Activated CD4-positive, alpha-beta T cell treated with anti-CD3 and anti-CD28 coated beads, Interleukin-2, amount 10 ng/mL, durations not matched to agents 24 days and 14 days (primary cell): ENCODE measurements around the gene RNF222. TPM values are rescaled to one million over a fixed set of nuclear protein-coding genes. Genes with fewer than 3 reads are reported as not detected.
A peak's percentile ranks its signal among the peaks of the same experiment; 100 is the strongest.
"Not testable (repeated sequence)": the region's sequence is repeated elsewhere in the genome, so short reads cannot be mapped to it uniquely, and the experiment has no call there.

Experiments used
- DNase-seq: peaks from one replicate; pipeline ENCODE4 v3.0.0; 2022
- H3K27ac Mint-ChIP-seq: one replicate; pipeline ENCODE4 v1.8.0; 2022; ENCODE audit warnings: mild to moderate bottlenecking, mixed read lengths
- H3K27me3 Mint-ChIP-seq: one replicate; pipeline ENCODE4 v1.8.0; 2022; ENCODE audit warnings: mixed read lengths
- H3K36me3 Mint-ChIP-seq: one replicate; pipeline ENCODE4 v1.8.0; 2022; ENCODE audit warnings: low read depth, mild to moderate bottlenecking, mixed read lengths
- H3K4me1 Mint-ChIP-seq: one replicate; pipeline ENCODE4 v1.8.0; 2021; ENCODE audit warnings: mixed read lengths
- H3K4me3 Mint-ChIP-seq: one replicate; pipeline ENCODE4 v1.8.0; 2022; ENCODE audit warnings: mild to moderate bottlenecking, moderate library complexity, mixed read lengths
- H3K9me3 Mint-ChIP-seq: one replicate; pipeline ENCODE4 v1.8.0; 2021; ENCODE audit warnings: mixed read lengths
- intact Hi-C: fragments of 100-400 bp; cut with micrococcal nuclease; formaldehyde crosslinking; loops from one replicate; pipeline ENCODE4 v1.15.1; 2023
- total RNA-seq: library from RNA; stranded (reverse); gene quantifications from 2 replicates; pipeline ENCODE4 v1.2.3, GENCODE V29; 2022

The RNF222 gene
- total RNA-seq, 1 donor from 2014 or later: not detected

GRCh38 chr17:8383143-8383822 is 14.3 kb downstream of the RNF222 start, which contains the start of gene RPL26:
RPL26 (minus strand) TSS chr17:8383193; CDS start chr17:8382310, 883 bp downstream.
- Mint-ChIP-seq H3K4me1 (peaks cover 40% of the 10 kb centered on the region), H3K27ac (peak within 1 kb of the TSS; percentile 95), H3K9me3 (no peaks in the 10 kb centered on the region), H3K27me3 (no peaks in the 10 kb centered on the region), H3K36me3 (peaks cover 47% of the 10 kb centered on the region), H3K4me3 (peak within 1 kb of the TSS; percentile 99)
- peak; percentile 98 for DNase-seq
- intact Hi-C loops: loop anchor here (1.0 to 10.0 kb wide), 6 partner anchors 52 to 512 kb away; partner anchors contain the start of genes CTC1, HES7, NDEL1 and PFAS

- Mint-ChIP-seq H3K36me3 (peaks cover 51% of the 10 kb centered on the region), H3K27ac (peak overlapping the region; percentile 95)
Measured at GRCh38 chr17:8382880-8383142, 14.8 kb downstream of the RNF222 start.

GRCh38 chr17:8382052-8382879 is 15.4 kb downstream of the RNF222 start:
- Mint-ChIP-seq H3K27ac (peak overlapping the region; percentile 95), H3K4me1 (peaks cover 47% of the 10 kb centered on the region), H3K9me3 (no peaks in the 10 kb centered on the region), H3K36me3 (peaks cover 55% of the 10 kb centered on the region), H3K27me3 (no peaks in the 10 kb centered on the region), H3K4me3 (peak overlapping the region; percentile 99)
- intact Hi-C loops: loop anchor here (2.0 to 10.0 kb wide), 3 partner anchors 133 to 513 kb away; partner anchors contain the start of genes CTC1, HES7 and PFAS
- no peak for DNase-seq

More at GRCh38 chr17:8382880-8383142, 14.8 kb downstream of the RNF222 start:
- H3K27me3 Mint-ChIP-seq: no peaks in the 10 kb centered on the region
- peaks cover 44% of the 10 kb centered on the region for H3K4me1 Mint-ChIP-seq
- H3K4me3 Mint-ChIP-seq: peak overlapping the region; percentile 99
- intact Hi-C loops: loop anchor here (1.0 to 10.0 kb wide), 6 partner anchors 52 to 512 kb away; partner anchors contain the start of genes CTC1, HES7, NDEL1 and PFAS
- DNase-seq: no peak
- H3K9me3 Mint-ChIP-seq: no peaks in the 10 kb centered on the region

- intact Hi-C loops: loop anchor here (10.0 kb wide), 2 partner anchors 255 to 515 kb away; partner anchors contain the start of gene HES7
- peak overlapping the region; percentile 99 for H3K4me3 Mint-ChIP-seq
Measured at GRCh38 chr17:8380049-8380448, 17.6 kb downstream of the RNF222 start.

GRCh38 chr17:8378117-8378516 is 19.5 kb downstream of the RNF222 start:
- Mint-ChIP-seq H3K4me3 (peak overlapping the region; percentile 30), H3K4me1 (peaks cover 43% of the 10 kb centered on the region), H3K36me3 (peaks cover 71% of the 10 kb centered on the region), H3K27ac (peak overlapping the region; percentile 69)
- intact Hi-C loops, DNase-seq, H3K27me3 Mint-ChIP-seq, H3K9me3 Mint-ChIP-seq: not testable (repeated sequence)

More at GRCh38 chr17:8380049-8380448, 17.6 kb downstream of the RNF222 start:
- Mint-ChIP-seq H3K4me1 (peaks cover 49% of the 10 kb centered on the region), H3K27ac (no peak overlapping the region), H3K9me3 (no peaks in the 10 kb centered on the region), H3K27me3 (no peaks in the 10 kb centered on the region), H3K36me3 (peaks cover 71% of the 10 kb centered on the region)
- DNase-seq: no peak

GRCh38 chr17:8377422-8377821 is 20.2 kb downstream of the RNF222 start:
- Mint-ChIP-seq H3K4me3 (peak overlapping the region; percentile 80), H3K27me3 (no peaks in the 10 kb centered on the region), H3K4me1 (peaks cover 41% of the 10 kb centered on the region), H3K9me3 (no peaks in the 10 kb centered on the region), H3K36me3 (peaks cover 65% of the 10 kb centered on the region), H3K27ac (peak overlapping the region; percentile 79)
- intact Hi-C loops: no loop called here
- DNase-seq: no peak

- no peaks in the 10 kb centered on the region for H3K27me3 Mint-ChIP-seq
- H3K9me3 Mint-ChIP-seq: no peaks in the 10 kb centered on the region
- H3K36me3 Mint-ChIP-seq: peaks cover 55% of the 10 kb centered on the region
- peak; percentile 97 for DNase-seq
- H3K4me3 Mint-ChIP-seq: peak within 1 kb of the TSS; percentile 80
- intact Hi-C loops: no loop called here
- H3K27ac Mint-ChIP-seq: peak within 1 kb of the TSS; percentile 79
- H3K4me1 Mint-ChIP-seq: peaks cover 39% of the 10 kb centered on the region
Measured at GRCh38 chr17:8376271-8377067, 21.2 kb downstream of the RNF222 start, which contains the start of gene KRABD2. KRABD2 (minus strand) TSS chr17:8376704.

GRCh38 chr17:8375738-8376259 is 21.8 kb downstream of the RNF222 start:
- intact Hi-C loops: no loop called here

GRCh38 chr17:8373856-8374255 is 23.8 kb downstream of the RNF222 start:
- intact Hi-C loops, H3K27ac Mint-ChIP-seq, H3K9me3 Mint-ChIP-seq, H3K4me3 Mint-ChIP-seq, H3K27me3 Mint-ChIP-seq, DNase-seq: not testable (repeated sequence)
- Mint-ChIP-seq H3K4me1 (peaks cover 23% of the 10 kb centered on the region), H3K36me3 (peaks cover 41% of the 10 kb centered on the region)

More at GRCh38 chr17:8375738-8376259, 21.8 kb downstream of the RNF222 start:
- Mint-ChIP-seq H3K4me1 (peaks cover 35% of the 10 kb centered on the region), H3K9me3 (no peaks in the 10 kb centered on the region), H3K27ac (peak overlapping the region; percentile 79), H3K27me3 (no peaks in the 10 kb centered on the region), H3K36me3 (peaks cover 48% of the 10 kb centered on the region), H3K4me3 (peak overlapping the region; percentile 80)
- DNase-seq: peak; percentile 59

- intact Hi-C loops: no loop called here
- no peak overlapping the region for H3K27ac Mint-ChIP-seq
- H3K4me1 Mint-ChIP-seq: peaks cover 12% of the 10 kb centered on the region
Measured at GRCh38 chr17:8372422-8372821, 25.2 kb downstream of the RNF222 start.

GRCh38 chr17:8371786-8372185 is 25.8 kb downstream of the RNF222 start:
- Mint-ChIP-seq H3K4me1 (peaks cover 9% of the 10 kb centered on the region), H3K4me3 (no peak overlapping the region), H3K27me3 (no peaks in the 10 kb centered on the region), H3K36me3 (peaks cover 25% of the 10 kb centered on the region), H3K9me3 (no peaks in the 10 kb centered on the region), H3K27ac (no peak overlapping the region)
- DNase-seq: no peak
- intact Hi-C loops: no loop called here

More at GRCh38 chr17:8372422-8372821, 25.2 kb downstream of the RNF222 start:
- no peak for DNase-seq
- H3K36me3 Mint-ChIP-seq: peaks cover 30% of the 10 kb centered on the region
- no peaks in the 10 kb centered on the region for H3K27me3 Mint-ChIP-seq
- H3K4me3 Mint-ChIP-seq: no peak overlapping the region
- H3K9me3 Mint-ChIP-seq: no peaks in the 10 kb centered on the region

- Mint-ChIP-seq H3K9me3 (no peaks in the 10 kb centered on the region), H3K27me3 (no peaks in the 10 kb centered on the region), H3K4me3 (no peak overlapping the region), H3K36me3 (peaks cover 13% of the 10 kb centered on the region), H3K4me1 (no peaks in the 10 kb centered on the region), H3K27ac (no peak overlapping the region)
- no peak for DNase-seq
- intact Hi-C loops: no loop called here
Measured at GRCh38 chr17:8369944-8370343, 27.7 kb downstream of the RNF222 start.

GRCh38 chr17:8368193-8368592 is 29.4 kb downstream of the RNF222 start:
- no peaks in the 10 kb centered on the region for H3K9me3 Mint-ChIP-seq
- DNase-seq: no peak
- no peak overlapping the region for H3K27ac Mint-ChIP-seq
- H3K27me3 Mint-ChIP-seq: no peaks in the 10 kb centered on the region
- intact Hi-C loops: no loop called here
- H3K36me3 Mint-ChIP-seq: peaks cover 13% of the 10 kb centered on the region
- no peaks in the 10 kb centered on the region for H3K4me1 Mint-ChIP-seq
- no peak overlapping the region for H3K4me3 Mint-ChIP-seq
